ENCODE results near the gene PSMA8.

Gene PSMA8

GRCh38 chr18:26133652-26134051 is at the start of gene PSMA8:
Gene PSMA8, plus strand, starts transcription at chr18:26133869. Its CDS starts 97 bp downstream, at chr18:26133966.
- Histone ChIP-seq H3K4me1 (ENCODE audit: control insufficient read depth in 1 of 2, insufficient read depth in 1 of 2, low read depth in 1 of 2, low read length in 1 of 2) (no peaks in the 10 kb centered on the region), H3K36me3 (no peaks in the 10 kb centered on the region), H3K9me3 (no peaks in the 10 kb centered on the region), H3K27ac (no peak within 1 kb of the TSS), H3K27me3 (no peaks in the 10 kb centered on the region), H3K4me3 (ENCODE audit: low read depth in 1 of 2, low read length in 1 of 2) (no peak within 1 kb of the TSS)
- no peak for TF ChIP-seq CTCF (IDR thresholded peaks at IDR 0.05)

GRCh38 chr18:26085056-26085455 is 48.6 kb upstream of the PSMA8 start:
- Histone ChIP-seq H3K9me3 (no peaks in the 10 kb centered on the region), H3K4me3 (ENCODE audit: low read depth in 1 of 2, low read length in 1 of 2) (no peak overlapping the region), H3K27me3 (no peaks in the 10 kb centered on the region), H3K4me1 (ENCODE audit: control insufficient read depth in 1 of 2, insufficient read depth in 1 of 2, low read depth in 1 of 2, low read length in 1 of 2) (peaks cover 13 to 14% of the 10 kb centered on the region in 2 experiments), H3K27ac (no peak overlapping the region), H3K36me3 (peaks cover 10% of the 10 kb centered on the region)
- no peak for TF ChIP-seq CTCF (IDR thresholded peaks at IDR 0.05)

DNA sequence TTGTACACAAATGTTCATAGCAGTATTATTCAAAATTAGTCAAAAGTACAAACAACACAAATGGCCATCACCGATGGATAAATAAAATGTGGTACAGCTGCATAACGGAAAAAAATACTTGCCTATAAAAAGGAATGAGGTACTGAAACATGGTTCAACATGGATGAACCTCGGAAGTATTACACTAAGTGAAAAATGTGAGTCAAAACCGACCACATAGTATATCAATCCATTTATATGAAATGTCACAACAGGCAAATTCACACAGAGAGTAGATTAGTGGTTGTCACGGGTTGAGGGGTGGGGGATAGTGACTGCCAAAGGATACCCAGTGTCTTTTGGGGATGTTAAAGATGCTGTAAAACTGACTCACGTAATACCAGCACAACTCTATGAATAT is 46.7 kb upstream of the PSMA8 start:
- H3K4me3 ChIP-seq (ENCODE audit: low read depth in 1 of 2, low read length in 1 of 2): no peak overlapping the region
- H3K4me1 ChIP-seq (ENCODE audit: control insufficient read depth in 1 of 2, insufficient read depth in 1 of 2, low read depth in 1 of 2, low read length in 1 of 2): peaks cover 19 to 20% of the 10 kb centered on the region in 2 experiments
- peaks cover 5% of the 10 kb centered on the region for H3K27me3 ChIP-seq
- no peak for TF ChIP-seq CTCF (IDR thresholded peaks at IDR 0.05)
- H3K27ac ChIP-seq: no peak overlapping the region
- peaks cover 10% of the 10 kb centered on the region for H3K36me3 ChIP-seq
- no peaks in the 10 kb centered on the region for H3K9me3 ChIP-seq

DNA sequence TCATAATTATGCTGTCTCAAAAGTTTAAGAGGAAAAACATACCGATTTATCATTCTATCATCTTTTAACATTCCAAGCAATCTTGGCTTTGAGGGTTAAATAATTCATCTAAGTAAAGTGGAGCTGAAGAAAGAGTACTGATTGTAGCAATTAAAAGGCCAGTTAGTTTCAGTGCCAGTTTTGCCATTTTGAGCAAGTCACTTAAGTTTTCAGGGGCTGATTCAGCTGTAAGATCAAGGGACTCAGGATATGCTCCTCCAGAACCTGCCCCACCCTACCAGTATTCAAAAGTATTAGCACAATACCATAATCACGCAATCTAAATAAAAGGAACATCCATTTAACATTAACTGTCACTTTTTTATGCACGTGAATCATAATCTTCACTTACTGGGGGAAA is 45.2 kb upstream of the PSMA8 start:
- Histone ChIP-seq H3K27me3 (peaks cover 5% of the 10 kb centered on the region), H3K9me3 (no peaks in the 10 kb centered on the region), H3K4me1 (ENCODE audit: control insufficient read depth in 1 of 2, insufficient read depth in 1 of 2, low read depth in 1 of 2, low read length in 1 of 2) (peaks cover 19 to 20% of the 10 kb centered on the region in 2 experiments), H3K36me3 (peaks cover 10% of the 10 kb centered on the region), H3K4me3 (ENCODE audit: low read depth in 1 of 2, low read length in 1 of 2) (no peak overlapping the region), H3K27ac (no peak overlapping the region)
- TF ChIP-seq CTCF (IDR thresholded peaks at IDR 0.05): no peak

DNA sequence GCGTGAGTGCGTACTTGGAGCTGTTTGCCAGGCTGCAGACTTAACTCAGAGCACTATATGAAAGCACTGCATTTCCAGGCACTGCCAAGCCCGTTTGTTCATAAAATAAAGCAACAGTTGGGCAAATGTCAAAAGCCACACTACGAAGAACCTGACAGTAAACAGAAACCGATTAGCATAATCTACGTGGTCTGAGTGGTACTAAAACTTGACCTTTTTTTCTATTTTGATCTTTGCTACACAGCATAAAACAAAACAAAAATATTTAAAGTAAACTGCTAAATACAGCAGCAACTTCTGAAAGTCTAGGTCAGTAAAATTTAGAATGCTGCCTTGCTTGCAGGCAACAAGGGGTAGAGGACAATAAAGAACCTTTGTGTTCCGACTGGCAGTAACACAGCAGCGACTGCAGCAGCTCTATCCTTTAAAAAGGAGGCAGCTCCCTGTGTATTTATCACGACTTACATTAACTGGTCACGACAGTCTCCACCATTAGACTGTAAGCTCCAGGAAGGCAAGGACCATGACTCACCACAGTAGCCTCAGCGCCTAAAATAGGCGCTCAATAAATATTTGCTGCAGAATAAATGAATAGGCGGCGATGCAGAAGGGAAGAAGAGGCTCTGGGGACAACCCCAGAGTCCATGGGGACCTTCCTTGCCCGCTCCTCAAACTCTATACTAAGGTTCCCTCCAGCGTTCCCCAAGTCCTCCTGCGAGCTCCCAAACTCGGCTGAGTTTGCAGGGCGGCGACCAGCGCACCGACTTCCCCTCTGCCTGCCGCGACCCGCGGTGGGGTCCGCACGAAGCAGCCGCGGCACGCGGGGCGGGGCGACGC is 44.2 kb upstream of the PSMA8 start:
- Histone ChIP-seq H3K27me3 (peaks cover 5% of the 10 kb centered on the region), H3K4me3 (ENCODE audit: low read depth in 1 of 2, low read length in 1 of 2) (peak overlapping the region; percentile 68 to 80), H3K36me3 (peaks cover 10% of the 10 kb centered on the region), H3K4me1 (ENCODE audit: control insufficient read depth in 1 of 2, insufficient read depth in 1 of 2, low read depth in 1 of 2, low read length in 1 of 2) (peaks cover 19 to 20% of the 10 kb centered on the region in 2 experiments), H3K9me3 (no peaks in the 10 kb centered on the region), H3K27ac (peak overlapping the region; percentile 80)
- no peak for TF ChIP-seq CTCF (IDR thresholded peaks at IDR 0.05)

All from neutrophil (primary cell).